GM19043 (cell line): ENCODE results near the gene B4GALNT4.
"Not testable (repeated sequence)": the region's sequence is repeated elsewhere in the genome, so short reads cannot be mapped to it uniquely, and the experiment has no call there.

Source experiments
- ATAC-seq: cut with Tn5 transposase; IDR thresholded peaks from one replicate; pipeline ENCODE4 v1.9.1; 2021; ENCODE audit warnings: low read depth; ENCODE audit not compliant: unreplicated experiment

B4GALNT4 gene

DNA sequence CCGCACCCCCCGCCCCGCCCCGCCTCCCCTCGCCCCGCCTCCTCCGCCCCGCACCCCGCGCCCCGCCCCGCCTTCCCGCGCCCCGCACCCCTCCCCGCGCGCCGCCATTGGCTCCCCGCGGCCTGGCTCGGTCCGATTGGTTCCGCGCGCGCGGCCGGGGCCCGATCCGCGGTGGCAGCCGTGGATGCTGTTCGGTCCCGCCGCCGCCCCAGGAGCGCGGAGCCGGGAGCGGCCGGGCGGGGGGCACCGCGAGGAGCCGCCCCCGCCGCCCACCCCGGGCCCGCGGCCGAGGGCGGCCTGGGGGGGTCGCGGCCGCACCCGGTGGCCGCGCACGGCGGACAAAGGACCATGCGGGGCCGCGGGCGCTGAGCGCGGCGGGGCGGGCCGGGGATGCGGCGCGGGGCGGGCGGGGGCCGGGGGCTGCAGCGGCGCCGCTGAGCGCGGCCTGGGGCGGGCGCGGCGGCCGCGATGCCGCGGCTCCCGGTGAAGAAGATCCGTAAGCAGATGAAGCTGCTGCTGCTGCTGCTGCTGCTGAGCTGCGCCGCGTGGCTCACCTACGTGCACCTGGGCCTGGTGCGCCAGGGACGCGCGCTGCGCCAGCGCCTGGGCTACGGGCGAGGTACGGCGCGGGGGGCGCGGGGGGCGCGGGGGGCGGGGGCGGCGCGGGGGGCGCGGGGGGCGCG is at the start of gene B4GALNT4:
B4GALNT4 (plus strand) TSS at position 164 of the 683 bp plus-strand sequence; CDS start at position 469, 305 bp downstream.
- no peak for ATAC-seq

DNA sequence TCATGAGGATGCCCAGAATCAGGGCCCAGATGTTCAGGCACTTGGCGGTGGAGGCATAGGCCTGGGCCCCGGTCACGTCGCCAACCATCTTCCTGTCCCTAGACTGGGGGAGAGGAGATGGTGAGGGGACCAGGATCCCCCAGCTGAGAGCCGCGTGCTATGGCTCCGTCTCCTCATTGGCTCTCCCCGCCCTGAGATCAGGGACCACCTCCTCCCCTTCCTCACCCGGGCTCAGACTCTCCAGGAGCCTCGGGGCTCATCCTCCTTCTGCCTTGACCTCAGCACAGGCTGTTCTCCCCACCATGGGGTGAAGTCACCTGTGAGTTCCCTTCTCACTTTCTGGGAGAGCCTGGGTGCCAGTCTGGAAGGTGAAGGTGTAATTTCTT is 49.4 kb upstream of the B4GALNT4 start:
- not testable (repeated sequence) for ATAC-seq

GRCh38 chr11:324156-324555 is 45.1 kb upstream of the B4GALNT4 start:
- ATAC-seq = no peak

DNA sequence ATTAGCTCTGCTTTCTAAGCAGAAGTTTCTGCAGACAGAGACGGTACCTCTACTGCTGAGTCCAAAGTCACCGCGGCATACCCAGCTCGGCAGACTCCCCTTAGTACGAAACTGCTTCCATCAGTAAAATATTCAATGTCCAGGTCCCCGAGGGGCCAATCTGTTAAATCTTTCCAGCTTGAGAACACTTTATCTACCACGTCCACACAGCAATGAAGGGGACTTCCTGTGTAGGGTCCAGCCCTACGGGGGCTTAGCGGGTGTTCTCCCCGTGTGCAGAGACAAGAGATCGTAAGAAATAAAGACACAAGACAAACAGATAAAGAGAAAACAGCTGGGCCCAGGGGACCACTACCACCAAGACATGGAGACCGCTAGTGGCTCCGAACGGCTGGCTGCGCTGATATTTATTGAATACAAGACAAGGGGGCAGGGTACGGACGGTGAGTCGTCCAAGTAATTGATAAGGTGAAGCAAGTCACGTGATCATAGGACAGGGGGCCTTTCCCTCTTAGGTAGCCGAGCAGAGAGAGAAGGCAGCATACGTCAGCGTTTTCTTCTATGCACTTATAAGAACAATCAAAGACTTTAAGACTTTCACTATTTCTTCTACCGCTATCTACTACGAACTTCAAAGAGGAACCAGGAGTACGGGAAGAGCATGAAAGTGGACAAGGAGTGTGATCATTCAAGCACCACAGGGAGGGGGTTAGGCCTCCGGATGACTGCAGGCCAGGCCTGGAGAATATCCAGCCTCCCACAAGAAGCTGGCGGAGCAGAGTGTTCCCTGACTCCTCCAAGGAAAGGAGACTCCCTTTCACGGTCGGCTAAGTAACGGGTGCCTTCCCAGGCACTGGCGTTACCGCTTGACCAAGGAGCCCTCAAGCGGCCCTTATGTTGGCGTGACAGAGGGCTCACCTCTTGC is 44.4 kb upstream of the B4GALNT4 start:
- ATAC-seq = not testable (repeated sequence)

GRCh38 chr11:325796-326591 is 43.3 kb upstream of the B4GALNT4 start:
- ATAC-seq = no peak

- no peak for ATAC-seq
These were observed 42.8 kb upstream of the B4GALNT4 start for GRCh38 chr11:326592-326841.

DNA sequence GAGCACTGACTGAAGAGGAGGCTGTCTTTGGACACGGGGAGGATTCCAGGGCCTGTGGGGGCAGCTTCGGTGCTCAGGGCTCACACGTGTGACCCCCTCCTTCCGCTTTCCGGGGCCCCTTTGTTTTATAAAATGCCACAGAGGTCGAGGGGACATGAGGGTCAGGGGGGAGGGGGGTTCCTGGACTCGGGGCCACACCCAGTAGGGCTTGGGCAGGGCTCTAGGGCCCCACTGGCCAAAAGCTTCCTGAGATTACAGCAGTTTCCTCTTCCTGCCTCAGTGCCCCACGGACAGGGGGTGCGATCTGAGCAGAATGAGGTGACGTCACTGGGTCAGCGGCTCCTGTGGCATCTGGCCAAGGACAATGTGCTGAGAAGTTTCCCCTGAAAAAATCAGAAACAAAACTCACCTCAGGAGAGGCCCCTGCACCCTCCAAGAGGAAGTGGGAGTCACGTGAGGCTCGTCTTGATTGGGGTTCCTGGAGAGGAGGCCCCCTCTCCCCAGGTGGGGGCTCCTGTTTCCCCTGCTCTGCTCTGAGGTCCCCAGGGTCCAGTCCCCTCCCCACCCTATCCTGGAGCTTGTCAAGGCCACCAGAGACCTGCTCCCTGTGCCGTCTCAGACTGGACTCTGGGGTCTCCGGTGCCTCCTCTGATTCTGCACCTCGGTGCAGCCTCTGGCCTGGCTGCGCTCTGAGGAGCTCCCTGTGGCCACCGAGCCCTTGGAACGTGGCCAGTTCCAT is 42.3 kb upstream of the B4GALNT4 start:
- peak; percentile 60 for ATAC-seq

DNA sequence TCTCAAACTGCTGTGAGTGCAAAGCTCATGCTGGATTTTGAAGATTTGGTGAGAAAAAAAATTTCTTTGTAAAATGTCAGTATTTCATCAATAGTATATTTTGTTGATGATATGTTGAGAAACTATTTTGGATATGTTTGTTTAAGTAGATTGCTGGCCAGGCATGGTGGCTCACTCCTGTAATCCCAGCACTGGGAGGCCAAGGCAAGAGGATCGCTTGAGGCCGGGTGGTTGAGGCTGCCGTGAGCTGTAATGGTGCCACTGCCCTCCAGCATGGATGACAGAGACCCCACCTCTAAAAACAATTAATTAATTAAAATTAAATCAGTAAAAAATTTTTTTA is 41.7 kb upstream of the B4GALNT4 start:
- no peak for ATAC-seq

GRCh38 chr11:328012-328411 is 41.3 kb upstream of the B4GALNT4 start:
- no peak for ATAC-seq

- ATAC-seq = not testable (repeated sequence)
These were observed 40.7 kb upstream of the B4GALNT4 start for GRCh38 chr11:328516-329100.

- no peak for ATAC-seq
These were observed 39.4 kb upstream of the B4GALNT4 start for GRCh38 chr11:329886-330253.

- no peak for ATAC-seq
These were observed 39.0 kb upstream of the B4GALNT4 start for GRCh38 chr11:330307-330693.

DNA sequence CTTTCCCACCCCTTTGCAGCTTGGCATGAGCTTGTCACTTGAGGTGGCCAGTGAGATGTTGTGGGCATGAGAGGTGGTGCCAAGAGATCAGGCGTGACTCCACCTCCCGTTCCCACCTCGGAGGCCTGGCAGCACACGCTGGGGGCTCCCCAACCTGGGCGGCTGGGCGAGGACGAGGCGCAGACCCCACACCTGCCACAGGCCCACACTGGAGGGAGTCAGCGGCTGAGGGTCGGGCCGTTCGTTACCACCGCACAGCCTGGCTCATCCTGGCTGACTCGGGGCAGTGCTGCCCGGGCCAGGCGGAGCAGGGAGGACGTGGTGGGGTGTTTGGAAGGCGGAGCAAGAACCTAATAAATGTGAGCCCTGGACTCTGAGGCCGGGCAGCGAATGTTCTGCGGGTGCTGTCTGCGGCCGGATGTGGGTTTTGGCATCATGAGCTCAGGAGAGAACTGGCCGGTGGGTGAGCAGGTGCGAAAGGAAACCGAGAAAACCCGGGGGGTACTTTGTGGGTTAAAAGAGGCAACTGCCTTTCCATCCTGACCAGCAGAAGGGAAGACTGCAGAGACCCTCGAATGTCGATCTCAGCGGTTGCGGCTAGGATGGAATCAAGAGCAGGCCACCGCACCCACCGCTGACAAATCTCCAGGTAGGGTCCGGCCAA is 38.5 kb upstream of the B4GALNT4 start:
- ATAC-seq = no peak

DNA sequence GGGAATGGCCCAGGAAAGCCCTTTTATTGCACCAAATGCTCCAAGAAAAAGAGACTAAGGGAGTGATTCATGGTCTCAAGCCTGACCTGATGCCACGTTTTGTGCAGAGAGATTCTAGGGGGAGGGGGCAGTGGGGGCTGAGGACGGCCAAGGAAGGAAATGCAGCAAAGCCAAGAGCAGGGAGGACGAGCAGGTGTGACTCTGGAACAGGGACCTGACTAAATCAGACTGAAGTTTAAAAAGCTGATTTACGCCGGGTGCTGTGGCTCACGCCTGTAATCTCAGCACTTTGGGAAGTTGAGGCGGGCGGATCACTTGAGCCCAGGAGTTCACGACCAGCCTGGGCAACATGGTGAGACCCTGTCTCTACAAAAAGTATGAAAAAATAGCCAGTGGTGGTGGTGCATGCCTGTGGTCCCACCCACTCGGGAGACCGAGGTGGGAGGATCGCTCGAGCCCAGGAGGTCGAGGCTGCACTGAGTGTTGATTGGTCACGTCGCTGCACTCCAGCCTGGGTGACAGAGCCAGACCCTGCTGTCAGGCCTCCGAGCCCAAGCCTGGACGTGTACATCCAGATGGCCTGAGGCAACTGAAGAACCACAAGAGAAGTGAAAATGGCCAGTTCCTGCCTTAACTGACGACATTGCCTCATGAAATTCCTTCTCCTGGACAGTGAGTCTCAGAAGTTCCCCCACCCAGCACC is 37.8 kb upstream of the B4GALNT4 start:
- no peak for ATAC-seq

DNA sequence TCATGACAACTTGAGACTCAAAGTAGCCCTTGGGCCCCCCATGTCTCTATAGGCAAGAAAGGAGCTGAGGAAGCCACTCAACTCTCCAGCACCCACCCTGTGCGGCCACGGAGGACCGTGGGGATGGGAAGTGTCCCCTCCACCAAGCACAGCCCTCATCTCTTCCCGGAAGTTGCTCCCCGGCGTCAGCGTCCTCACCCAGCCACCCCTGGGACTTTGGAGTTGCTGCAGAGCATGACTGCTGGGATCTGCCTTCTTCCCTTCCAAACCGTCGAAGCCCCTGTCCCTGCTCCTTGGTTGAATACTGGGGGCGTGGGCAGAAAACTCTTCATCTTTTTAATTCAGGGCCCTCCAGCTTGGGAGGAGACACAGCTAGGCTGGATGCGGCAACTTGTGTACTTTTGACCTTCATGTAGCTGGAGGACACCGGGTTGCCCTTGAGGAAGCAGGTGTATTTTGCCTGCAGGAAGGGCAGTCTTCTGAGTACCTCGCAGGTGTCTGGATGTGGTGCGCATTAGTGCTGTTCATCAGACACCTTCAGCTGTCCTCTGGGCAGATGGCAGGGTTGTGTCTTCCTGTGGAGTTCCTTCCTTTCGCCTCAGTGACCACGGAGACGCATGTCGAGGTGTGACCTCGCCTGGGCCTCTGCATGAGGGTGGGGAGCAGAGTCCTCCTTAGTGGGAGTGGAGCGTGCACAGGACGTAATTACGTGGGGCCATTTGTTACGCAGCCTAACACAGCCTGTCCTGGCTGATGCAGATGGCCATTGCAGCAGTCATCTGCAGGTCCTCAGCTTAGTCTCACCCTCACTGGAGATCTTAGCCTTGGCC is 36.4 kb upstream of the B4GALNT4 start:
- no peak for ATAC-seq

DNA sequence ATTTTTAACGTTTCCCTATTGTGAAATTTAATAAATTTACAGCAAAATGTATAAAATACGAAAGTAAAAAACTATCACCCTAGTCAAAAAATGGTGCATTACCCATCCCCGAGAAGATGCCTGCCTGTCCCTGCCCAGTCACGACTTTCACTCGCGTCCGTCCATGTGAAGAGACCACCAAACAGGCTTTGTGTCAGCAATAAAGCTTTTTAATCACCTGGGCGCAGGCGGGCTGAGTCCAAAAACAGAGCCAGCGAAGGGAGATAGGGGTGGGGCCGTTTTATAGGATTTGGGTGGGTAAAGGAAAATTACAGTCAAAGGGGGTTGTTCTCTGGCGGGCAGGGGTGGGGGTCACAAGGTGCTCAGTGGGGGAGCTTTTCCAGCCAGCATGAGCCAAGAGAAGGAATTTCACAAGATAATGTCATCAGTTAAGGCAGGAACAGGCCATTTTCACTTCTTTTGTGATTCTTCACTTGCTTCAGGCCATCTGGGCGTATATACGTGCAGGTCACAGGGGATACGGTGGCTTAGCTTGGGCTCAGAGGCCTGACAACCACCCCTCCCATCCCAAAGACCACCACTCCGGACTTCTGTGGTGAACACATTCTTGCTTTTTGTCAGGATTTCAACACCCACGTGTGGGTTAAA is 35.6 kb upstream of the B4GALNT4 start:
- not testable (repeated sequence) for ATAC-seq

- no peak for ATAC-seq
These were observed 34.9 kb upstream of the B4GALNT4 start for GRCh38 chr11:334264-334994.
